ENCODE data around the gene DND1. TPM values are rescaled to one million over a fixed set of nuclear protein-coding genes. Genes with fewer than 3 reads are reported as not detected.
A peak's percentile ranks its signal among the peaks of the same experiment; 100 is the strongest.

DND1 gene
- polyA plus RNA-seq, 1 donor (not counting 4 experiments of a cell fraction or from before 2014, with no cell fraction given) = 0.22 TPM

DNA sequence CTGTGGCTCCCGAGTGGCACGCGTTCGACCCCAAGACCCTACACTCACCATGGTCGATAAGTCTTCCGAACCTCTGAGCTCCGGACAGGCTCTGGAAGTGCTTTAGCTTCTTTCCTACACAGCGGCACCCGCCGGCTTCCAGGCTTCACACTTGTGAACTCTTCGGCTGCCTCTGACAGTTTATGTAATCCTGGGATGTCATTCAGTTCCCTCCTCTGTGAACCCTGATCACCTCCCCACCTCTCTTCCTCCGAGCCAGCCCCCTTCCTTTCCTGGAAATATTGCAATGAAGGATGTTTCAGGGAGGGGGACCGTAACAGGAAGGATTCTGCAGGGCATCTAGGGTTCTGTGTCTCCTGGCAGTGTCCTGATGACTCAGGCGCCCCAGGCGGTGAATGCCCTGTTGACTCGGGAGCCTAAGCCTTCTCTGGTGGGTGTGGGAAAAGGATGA lies 40.3 kb downstream of the DND1 start, which contains the start of gene CD14:
TSS of gene CD14 (minus strand) at position 155 of the 451 bp plus-strand sequence. CDS start at position 51, 104 bp downstream.
- no peaks in the 10 kb centered on the region for H4K20me1 ChIP-seq (ENCODE audit: control insufficient read depth, extremely low read depth, insufficient read depth, low read length)
- peak within 1 kb of the TSS; percentile 48 for H3K9ac ChIP-seq (ENCODE audit: control insufficient read depth, extremely low read depth, insufficient read depth, low read length)
- no peaks in the 10 kb centered on the region for H3K36me3 ChIP-seq (ENCODE audit: control insufficient read depth in 2 of 2, extremely low read depth in 1 of 2, insufficient read depth in 2 of 2, low read length in 2 of 2)
- no peak within 1 kb of the TSS for H3K27ac ChIP-seq (ENCODE audit: control insufficient read depth, insufficient read depth, low read length)
- H3K4me2 ChIP-seq (ENCODE audit: control insufficient read depth, extremely low read depth, insufficient read depth, low read depth, low read length) = peak within 1 kb of the TSS; percentile 94
- H3K9me1 ChIP-seq (ENCODE audit: control insufficient read depth, extremely low read depth, insufficient read depth, low read length) = no peaks in the 10 kb centered on the region
- no peaks in the 10 kb centered on the region for H3K79me2 ChIP-seq (ENCODE audit: control insufficient read depth, insufficient read depth, low read length)
- FAIRE-seq (no peak), DNase-seq (ENCODE audit: low read depth, low spot score) (no peak)
- peaks cover 7% of the 10 kb centered on the region for H3K27me3 ChIP-seq (ENCODE audit: control insufficient read depth, extremely low read depth, insufficient read depth, low read length)
- TF ChIP-seq, protein P1, sequence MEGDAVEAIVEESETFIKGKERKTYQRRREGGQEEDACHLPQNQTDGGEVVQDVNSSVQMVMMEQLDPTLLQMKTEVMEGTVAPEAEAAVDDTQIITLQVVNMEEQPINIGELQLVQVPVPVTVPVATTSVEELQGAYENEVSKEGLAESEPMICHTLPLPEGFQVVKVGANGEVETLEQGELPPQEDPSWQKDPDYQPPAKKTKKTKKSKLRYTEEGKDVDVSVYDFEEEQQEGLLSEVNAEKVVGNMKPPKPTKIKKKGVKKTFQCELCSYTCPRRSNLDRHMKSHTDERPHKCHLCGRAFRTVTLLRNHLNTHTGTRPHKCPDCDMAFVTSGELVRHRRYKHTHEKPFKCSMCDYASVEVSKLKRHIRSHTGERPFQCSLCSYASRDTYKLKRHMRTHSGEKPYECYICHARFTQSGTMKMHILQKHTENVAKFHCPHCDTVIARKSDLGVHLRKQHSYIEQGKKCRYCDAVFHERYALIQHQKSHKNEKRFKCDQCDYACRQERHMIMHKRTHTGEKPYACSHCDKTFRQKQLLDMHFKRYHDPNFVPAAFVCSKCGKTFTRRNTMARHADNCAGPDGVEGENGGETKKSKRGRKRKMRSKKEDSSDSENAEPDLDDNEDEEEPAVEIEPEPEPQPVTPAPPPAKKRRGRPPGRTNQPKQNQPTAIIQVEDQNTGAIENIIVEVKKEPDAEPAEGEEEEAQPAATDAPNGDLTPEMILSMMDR (optimal IDR thresholded peaks at IDR 0.05 in 1 of 3, IDR thresholded peaks at IDR 0.05 in 1 of 3, conservative IDR thresholded peaks at IDR 0.05 in 1 of 3; ENCODE audit: extremely low read depth in 1 of 3, insufficient read depth in 2 of 3, low read length in 3 of 3) = no peak
- no peak for TF ChIP-seq EZH2 (IDR thresholded peaks at IDR 0.05; ENCODE audit: low read length)
- H3K4me3 ChIP-seq (ENCODE audit: control insufficient read depth in 2 of 3, extremely low read depth in 1 of 3, insufficient read depth in 2 of 3, low read depth in 1 of 3, low read length in 3 of 3) = peak within 1 kb of the TSS; percentile 12 to 75 (median 36)
- dilution Hi-C loops (cut with MboI; ENCODE audit: extremely low pct_ligation_motif_present, low sequenced_read_pairs) = no loop called here
- H2AFZ ChIP-seq (ENCODE audit: control insufficient read depth, low read length) = peak within 1 kb of the TSS; percentile 90
- H3K9me3 ChIP-seq (ENCODE audit: control insufficient read depth, low read depth, low read length) = no peaks in the 10 kb centered on the region
- peaks cover 21% of the 10 kb centered on the region for H3K4me1 ChIP-seq (ENCODE audit: control insufficient read depth, extremely low read depth, insufficient read depth, low read length)

DNA sequence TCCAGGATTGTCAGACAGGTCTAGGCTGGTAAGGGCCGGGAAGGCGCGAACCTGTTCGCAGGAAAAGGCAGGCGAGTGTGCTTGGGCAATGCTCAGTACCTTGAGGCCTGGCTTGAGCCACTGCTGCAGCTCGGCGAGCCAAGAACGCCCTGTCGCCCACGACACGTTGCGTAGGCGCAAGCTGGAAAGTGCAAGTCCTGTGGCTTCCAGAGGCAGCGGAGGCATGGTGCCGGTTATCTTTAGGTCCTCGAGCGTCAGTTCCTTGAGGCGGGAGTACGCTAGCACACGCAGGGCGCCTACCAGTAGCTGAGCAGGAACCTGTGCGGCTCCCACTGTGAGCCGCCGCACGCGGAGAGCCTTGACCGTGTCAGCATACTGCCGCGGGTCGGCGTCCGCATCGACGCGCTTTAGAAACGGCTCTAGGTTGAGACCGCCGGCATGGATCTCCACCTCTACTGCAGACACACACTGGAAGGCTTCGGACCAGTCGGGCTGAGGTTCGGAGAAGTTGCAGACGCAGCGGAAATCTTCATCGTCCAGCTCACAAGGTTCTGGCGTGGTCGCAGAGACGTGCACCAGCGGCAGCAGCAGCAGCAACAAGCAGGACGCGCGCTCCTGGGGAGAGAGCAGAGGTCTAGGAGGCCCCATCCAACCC lies 40.9 kb downstream of the DND1 start:
- no peak for DNase-seq (ENCODE audit: low read depth, low spot score)
- H3K36me3 ChIP-seq (ENCODE audit: control insufficient read depth in 2 of 2, extremely low read depth in 1 of 2, insufficient read depth in 2 of 2, low read length in 2 of 2) = no peaks in the 10 kb centered on the region
- H2AFZ ChIP-seq (ENCODE audit: control insufficient read depth, low read length) = peak overlapping the region; percentile 90
- peak overlapping the region; percentile 94 for H3K4me2 ChIP-seq (ENCODE audit: control insufficient read depth, extremely low read depth, insufficient read depth, low read depth, low read length)
- H3K4me1 ChIP-seq (ENCODE audit: control insufficient read depth, extremely low read depth, insufficient read depth, low read length) = peaks cover 21% of the 10 kb centered on the region
- peak overlapping the region; percentile 48 for H3K9ac ChIP-seq (ENCODE audit: control insufficient read depth, extremely low read depth, insufficient read depth, low read length)
- H3K4me3 ChIP-seq (ENCODE audit: control insufficient read depth in 2 of 3, extremely low read depth in 1 of 3, insufficient read depth in 2 of 3, low read depth in 1 of 3, low read length in 3 of 3) = peak overlapping the region; percentile 12 to 75 (median 36)
- no peak overlapping the region for H3K27ac ChIP-seq (ENCODE audit: control insufficient read depth, insufficient read depth, low read length)
- TF ChIP-seq, protein P1 (optimal IDR thresholded peaks at IDR 0.05 in 1 of 3, IDR thresholded peaks at IDR 0.05 in 1 of 3, conservative IDR thresholded peaks at IDR 0.05 in 1 of 3; ENCODE audit: extremely low read depth in 1 of 3, insufficient read depth in 2 of 3, low read length in 3 of 3) = no peak
- TF ChIP-seq EZH2 (IDR thresholded peaks at IDR 0.05; ENCODE audit: low read length) = no peak
- H3K79me2 ChIP-seq (ENCODE audit: control insufficient read depth, insufficient read depth, low read length) = no peaks in the 10 kb centered on the region
- H3K27me3 ChIP-seq (ENCODE audit: control insufficient read depth, extremely low read depth, insufficient read depth, low read length) = peaks cover 7% of the 10 kb centered on the region
- FAIRE-seq = no peak
- no peaks in the 10 kb centered on the region for H3K9me1 ChIP-seq (ENCODE audit: control insufficient read depth, extremely low read depth, insufficient read depth, low read length)
- dilution Hi-C loops (cut with MboI; ENCODE audit: extremely low pct_ligation_motif_present, low sequenced_read_pairs) = no loop called here
- no peaks in the 10 kb centered on the region for H3K9me3 ChIP-seq (ENCODE audit: control insufficient read depth, low read depth, low read length)
- H4K20me1 ChIP-seq (ENCODE audit: control insufficient read depth, extremely low read depth, insufficient read depth, low read length) = no peaks in the 10 kb centered on the region
